IMR-90 (cell line): ENCODE measurements around the gene ARL6. TPM values are rescaled to one million over a fixed set of nuclear protein-coding genes. Genes with fewer than 3 reads are reported as not detected.

ENCODE experiments used
- ATAC-seq: fragments of 200-7000 bp; cut with Tn5 transposase; 2 replicates; pipeline ENCODE4 v1.9.1; 2020; ENCODE audit warnings: low read depth, mild to moderate bottlenecking, moderate library complexity
- BruUV-seq: library from RNA; stranded (reverse); fragments of 400-500 nt; replicated peaks from 2 replicates; lab custom pipeline; 2021; lab: Mats Ljungman, UMichigan
- CTCF ChIA-PET: fragments of 300-600 bp; formaldehyde crosslinking; extraction: SDS; loops from one replicate; lab custom pipeline; 2021; ENCODE audit warnings: antibody characterized with exemption; lab: Yijun Ruan, JAX
- POLR2A ChIA-PET: fragments of 300-600 bp; sonication (Branson Sonifier 250); formaldehyde crosslinking; loops from one replicate; lab custom pipeline; 2022; ENCODE audit warnings: antibody characterized with exemption; ENCODE audit not compliant: unreplicated experiment; lab: Charles Lee
- DNase-seq: peaks from one replicate; pipeline ENCODE4 v3.0.0; 2013
- H2AFZ ChIP-seq: replicated peaks from 2 replicates; pipeline ENCODE3; 2013; ENCODE audit warnings: low read length, mild to moderate bottlenecking; ENCODE audit not compliant: poor library complexity
- H2AK5ac ChIP-seq: 2 replicates; pipeline ENCODE4 v1.6.1; 2013; ENCODE audit warnings: low read depth, low read length, inconsistent platforms
- H2AK9ac ChIP-seq: replicated peaks from 2 replicates; pipeline ENCODE3; 2013; ENCODE audit warnings: mild to moderate bottlenecking, low read depth, low read length, moderate library complexity; ENCODE audit not compliant: poor library complexity
- H2BK120ac ChIP-seq: 2 replicates; pipeline ENCODE4 v1.6.1; 2013; ENCODE audit warnings: low read depth, low read length, inconsistent platforms
- H2BK15ac ChIP-seq: 3 replicates; pipeline ENCODE4 v1.6.1; 2013; ENCODE audit warnings: low read depth, low read length, inconsistent platforms
- H2BK20ac ChIP-seq: 2 replicates; pipeline ENCODE4 v1.6.1; 2013; ENCODE audit warnings: low read depth, mild to moderate bottlenecking, inconsistent platforms, low read length, moderate library complexity
- H2BK5ac ChIP-seq: 2 replicates; pipeline ENCODE4 v1.6.1; 2013; ENCODE audit warnings: mild to moderate bottlenecking, low read depth, low read length, inconsistent platforms; ENCODE audit not compliant: poor library complexity, severe bottlenecking
- H3K14ac ChIP-seq: replicated peaks from 2 replicates; pipeline ENCODE4 v1.6.1; 2013; ENCODE audit warnings: low read depth, low read length, inconsistent platforms
- H3K18ac ChIP-seq: 2 replicates; pipeline ENCODE4 v1.6.1; 2013; ENCODE audit warnings: low read depth, low read length, control low read depth
- H3K23ac ChIP-seq: 2 replicates; pipeline ENCODE4 v1.6.1; 2013; ENCODE audit warnings: low read depth, low read length, inconsistent platforms
- H3K27ac ChIP-seq: 2 replicates; pipeline ENCODE4 v1.5.1; 2013; ENCODE audit warnings: mild to moderate bottlenecking, control low read depth, low read length; ENCODE audit not compliant: insufficient read depth
- H3K27me3 ChIP-seq: 2 replicates; pipeline ENCODE4 v1.6.1; 2013; ENCODE audit warnings: low read length; ENCODE audit not compliant: control insufficient read depth, insufficient read depth
- H3K36me3 ChIP-seq: 2 replicates; pipeline ENCODE4 v1.6.1; 2013; ENCODE audit warnings: low read length, mixed read lengths; ENCODE audit not compliant: control insufficient read depth, insufficient read depth
- H3K4ac ChIP-seq: 2 replicates; pipeline ENCODE4 v1.6.1; 2013; ENCODE audit warnings: low read depth, low read length, inconsistent platforms
- H3K4me1 ChIP-seq: 2 replicates; pipeline ENCODE4 v1.6.1; 2013; ENCODE audit warnings: low read length, mixed read lengths; ENCODE audit not compliant: control insufficient read depth, insufficient read depth
- H3K4me2 ChIP-seq: 2 replicates; pipeline ENCODE4 v1.6.1; 2013; ENCODE audit warnings: low read depth, mild to moderate bottlenecking, control low read depth, low read length, moderate library complexity
- H3K4me3 ChIP-seq: 2 replicates; pipeline ENCODE4 v1.5.1; 2013; ENCODE audit warnings: low read depth, mild to moderate bottlenecking, control low read depth, low read length, moderate library complexity; ENCODE audit not compliant: insufficient read depth
- H3K56ac ChIP-seq: 2 replicates; pipeline ENCODE4 v1.6.1; 2013; ENCODE audit warnings: low read length, inconsistent platforms; ENCODE audit not compliant: insufficient read depth; ENCODE audit errors: extremely low read depth
- H3K79me1 ChIP-seq, 2 experiments: 2 replicates each; pipeline ENCODE4 v1.6.1; 2013; ENCODE audit warnings: low read length in 2 of 2, inconsistent platforms in 1 of 2, low read depth in 1 of 2
- H3K9ac ChIP-seq: 2 replicates; pipeline ENCODE4 v1.6.1; 2013; ENCODE audit warnings: low read depth, low read length, control low read depth
- H3K9me1 ChIP-seq: 2 replicates; pipeline ENCODE4 v1.6.1; 2013; ENCODE audit warnings: low read length, inconsistent platforms; ENCODE audit not compliant: insufficient read depth
- H3K9me3 ChIP-seq: 2 replicates; pipeline ENCODE4 v1.6.1; 2013; ENCODE audit warnings: low read length; ENCODE audit not compliant: control insufficient read depth, insufficient read depth
- H4K20me1 ChIP-seq: 2 replicates; pipeline ENCODE4 v1.6.1; 2013; ENCODE audit warnings: low read length, inconsistent platforms; ENCODE audit not compliant: insufficient read depth
- H4K5ac ChIP-seq: 2 replicates; pipeline ENCODE4 v1.6.1; 2013; ENCODE audit warnings: mild to moderate bottlenecking, low read depth, low read length, control low read depth
- H4K8ac ChIP-seq, 2 experiments: 2 replicates each; pipeline ENCODE4 v1.6.1; 2013; ENCODE audit warnings: low read depth in 2 of 2, low read length in 2 of 2, control low read depth in 1 of 2, inconsistent platforms in 1 of 2
- H4K91ac ChIP-seq: 2 replicates; pipeline ENCODE4 v1.6.1; 2013; ENCODE audit warnings: low read depth, low read length, inconsistent platforms; ENCODE audit not compliant: insufficient read depth
- CEBPB ChIP-seq: IDR thresholded peaks from 2 replicates; pipeline ENCODE4 v1.6.1; 2012; ENCODE audit warnings: low read depth, low read length, improper control_type of control experiment
- ELK1 ChIP-seq: fragments of 150-350 bp; IDR thresholded peaks from 2 replicates; pipeline ENCODE4 v1.6.1; 2016; ENCODE audit warnings: low read depth, mild to moderate bottlenecking, low read length, moderate library complexity, borderline replicate concordance
- MAFK ChIP-seq: IDR thresholded peaks from 2 replicates; pipeline ENCODE4 v1.6.1; 2012; ENCODE audit warnings: low read depth, low read length, improper control_type of control experiment
- MAZ ChIP-seq: IDR thresholded peaks from 2 replicates; pipeline ENCODE4 v1.6.1; 2012; ENCODE audit warnings: low read depth, mild to moderate bottlenecking, low read length, improper control_type of control experiment, moderate library complexity, borderline replicate concordance
- RFX5 ChIP-seq: IDR thresholded peaks from 2 replicates; pipeline ENCODE4 v1.8.0; 2012; ENCODE audit warnings: low read depth, mild to moderate bottlenecking, low read length, moderate library complexity
- WGBS, 2 experiments: methylation state at CpG; one replicate each; pipeline versions ENCODE4 v1.1.5 to v1.1.7; 2013; ENCODE audit warnings: missing lambda C conversion rate in 2 of 2; ENCODE audit not compliant: insufficient read length in 1 of 2; ENCODE audit errors: extremely low coverage in 2 of 2; 5-methylcytosine and 5-hydroxymethylcytosine counted together
- dilution Hi-C: fragments of 300-500 bp; cut with HindIII; formaldehyde crosslinking; loops from one replicate; pipeline ENCODE4 v1.14.3; 2018; ENCODE audit warnings: low sequenced_read_pairs; ENCODE audit not compliant: unreplicated experiment
- in situ Hi-C: fragments of 300-500 bp; cut with MboI; formaldehyde crosslinking; loops from 3 replicates; pipeline ENCODE4 v1.14.3; 2019; ENCODE audit warnings: low sequenced_read_pairs, inconsistent platforms, mixed read lengths
- intact Hi-C: fragments of 100-400 bp; cut with micrococcal nuclease; formaldehyde crosslinking; loops from 2 replicates; pipeline ENCODE4 v1.10.0; 2022
- polyA plus RNA-seq, 3 experiments: library from polyadenylated mRNA; depleted of rRNA; stranded (reverse); fragments of >200 nt; gene quantifications; 2 replicates each; pipeline ENCODE4 v1.2.3, GENCODE V29; 2012; ENCODE audit warnings: low replicate concordance in 1 of 3
- total RNA-seq: library from RNA; depleted of rRNA; stranded (reverse); fragments of >200 nt; gene quantifications from 2 replicates; pipeline ENCODE4 v1.2.3, GENCODE V29; 2012

ARL6 gene
- total and polyA plus RNA-seq, 2 of the 4 experiments (the other 2 are of a cell fraction), result 3.1 to 3.4 TPM

DNA sequence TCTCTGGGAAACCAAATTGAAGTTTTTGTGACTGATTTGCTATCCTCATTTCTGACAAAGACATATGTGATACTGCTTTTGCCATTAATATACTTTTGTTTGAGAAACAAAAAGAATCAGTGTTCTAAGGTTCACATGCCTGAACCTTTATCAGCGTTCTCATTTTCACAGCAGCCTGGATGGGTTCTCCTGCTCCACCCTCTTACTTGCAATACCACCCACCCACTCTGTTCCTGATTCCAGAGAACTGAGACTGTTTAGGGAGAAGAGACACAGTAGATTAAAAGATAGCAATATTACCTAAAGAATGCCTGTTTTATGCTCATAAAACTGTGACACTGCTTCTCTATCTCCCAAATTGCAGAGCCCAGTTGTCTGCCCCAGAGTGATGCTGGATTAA lies 25.8 kb upstream of the ARL6 start:
- Histone ChIP-seq H3K9ac (no peak overlapping the region), H3K9me3 (no peaks in the 10 kb centered on the region), H4K5ac (no peak overlapping the region), H3K23ac (no peak overlapping the region), H3K4me2 (no peak overlapping the region), H3K27me3 (no peaks in the 10 kb centered on the region), H3K79me1 (no peaks in the 10 kb centered on the region), H2BK120ac (no peak overlapping the region), H3K18ac (no peak overlapping the region), H2AK9ac (no peak overlapping the region), H3K4me3 (no peak overlapping the region), H4K8ac (no peak overlapping the region), H2BK20ac (no peak overlapping the region), H2AFZ (no peak overlapping the region), H3K4ac (no peak overlapping the region), H4K91ac (no peak overlapping the region), H2BK5ac (no peak overlapping the region), H3K27ac (no peak overlapping the region), H3K4me1 (no peaks in the 10 kb centered on the region), H3K36me3 (no peaks in the 10 kb centered on the region), H2AK5ac (no peak overlapping the region), H4K20me1 (no peaks in the 10 kb centered on the region), H3K56ac (no peak overlapping the region), H2BK15ac (no peak overlapping the region), H3K14ac (no peak overlapping the region), H3K9me1 (no peaks in the 10 kb centered on the region)
- no peak for TF ChIP-seq MAFK
- no peak for TF ChIP-seq RFX5
- no peak for TF ChIP-seq CEBPB
- no peak for TF ChIP-seq MAZ
- TF ChIP-seq ELK1, result no peak
- ChIA-PET POLR2A (no interaction called here), CTCF (no interaction called here)
- WGBS, 2 experiments, result no CpG with 5 or more reads among the region's 1 CpG
- dilution Hi-C loops, result no loop called here
- DNase-seq (no peak), ATAC-seq (no peak)
- in situ Hi-C loops, result no loop called here
- no TSS peak for BruUV-seq
- intact Hi-C loops, result no loop called here
